ENCODE data around the gene NOX4.
"Not testable (repeated sequence)": the region's sequence is repeated elsewhere in the genome, so short reads cannot be mapped to it uniquely, and the experiment has no call there.

NOX4 gene

DNA sequence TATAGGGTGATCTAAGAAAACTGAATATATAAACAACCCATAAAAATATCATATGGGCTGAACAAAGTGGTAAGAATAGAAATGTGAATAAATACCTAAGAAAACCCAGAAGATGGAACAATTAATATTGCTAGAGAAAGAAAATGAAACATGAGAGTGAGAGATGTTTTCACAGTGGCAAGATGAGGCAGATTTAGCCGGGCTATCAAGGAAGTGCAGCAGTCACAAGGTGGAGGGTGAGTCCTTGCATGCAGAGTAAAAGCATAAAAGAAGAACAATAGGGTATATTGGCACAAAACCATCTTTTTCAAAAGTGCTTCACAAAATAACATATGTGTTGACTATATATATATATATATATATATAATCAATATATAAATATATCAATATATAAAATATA is 49.6 kb downstream of the NOX4 start:
- ChIA-PET POLR2A (no interaction called here), CTCF (no interaction called here)
- H3K4me3 ChIP-seq (ENCODE audit: low read depth, low read length) = no peak overlapping the region
- TF ChIP-seq CTCF (IDR thresholded peaks at IDR 0.05; ENCODE audit: insufficient read depth, low read length, missing control alignments) = no peak
- DNase-seq (ENCODE audit: low read depth, low spot score) = no peak

DNA sequence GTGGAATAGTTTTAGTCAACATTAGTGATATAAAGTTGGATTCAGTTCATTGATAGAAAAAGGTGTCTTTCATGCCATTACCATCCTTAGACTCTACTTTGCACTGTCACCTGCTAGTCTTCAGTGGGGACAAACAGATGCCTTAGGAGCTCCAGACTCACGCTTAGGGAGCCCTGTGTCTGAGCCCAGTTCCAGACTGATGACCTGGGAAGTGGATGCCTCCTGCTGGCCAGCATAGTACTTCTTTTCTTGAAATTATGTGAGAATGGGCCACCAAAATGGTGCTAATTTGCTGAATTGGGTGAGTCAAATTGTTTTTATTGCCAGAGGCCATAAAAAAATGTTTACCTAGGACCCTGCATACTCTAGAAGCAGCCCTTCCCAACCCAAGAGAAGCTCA is 53.9 kb downstream of the NOX4 start:
- DNase-seq (ENCODE audit: low read depth, low spot score) = no peak
- H3K4me3 ChIP-seq (ENCODE audit: low read depth, low read length) = no peak overlapping the region
- ChIA-PET CTCF (interaction anchor here (1.4 kb wide), 1 partner anchor 11 kb away, joined by 4 read pairs; no protein-coding TSS in a partner anchor), POLR2A (no interaction called here)
- TF ChIP-seq CTCF (IDR thresholded peaks at IDR 0.05; ENCODE audit: insufficient read depth, low read length, missing control alignments) = no peak

GRCh38 chr11:89436071-89436470 is 55.1 kb downstream of the NOX4 start:
- TF ChIP-seq CTCF (IDR thresholded peaks at IDR 0.05; ENCODE audit: insufficient read depth, low read length, missing control alignments) = no peak
- ChIA-PET CTCF (interaction anchor here (1.0 to 1.4 kb wide), 2 partner anchors 12 to 19 kb away, joined by 3 to 4 read pairs; no protein-coding TSS in a partner anchor), POLR2A (no interaction called here)
- DNase-seq (ENCODE audit: low read depth, low spot score) = peak; percentile 47
- H3K4me3 ChIP-seq (ENCODE audit: low read depth, low read length) = no peak overlapping the region

GRCh38 chr11:89433278-89433677 is 57.9 kb downstream of the NOX4 start:
- ChIA-PET CTCF (no interaction called here), POLR2A (no interaction called here)
- TF ChIP-seq CTCF (IDR thresholded peaks at IDR 0.05; ENCODE audit: insufficient read depth, low read length, missing control alignments) = no peak
- no peak overlapping the region for H3K4me3 ChIP-seq (ENCODE audit: low read depth, low read length)
- no peak for DNase-seq (ENCODE audit: low read depth, low spot score)

GRCh38 chr11:89432182-89432581 is 59.0 kb downstream of the NOX4 start:
- CTCF ChIA-PET; DNase-seq (ENCODE audit: low read depth, low spot score); POLR2A ChIA-PET; H3K4me3 ChIP-seq (ENCODE audit: low read depth, low read length): not testable (repeated sequence)

GRCh38 chr11:89426501-89426900 is 64.7 kb downstream of the NOX4 start:
- H3K4me3 ChIP-seq (ENCODE audit: low read depth, low read length); CTCF ChIA-PET; DNase-seq (ENCODE audit: low read depth, low spot score); POLR2A ChIA-PET: not testable (repeated sequence)

DNA sequence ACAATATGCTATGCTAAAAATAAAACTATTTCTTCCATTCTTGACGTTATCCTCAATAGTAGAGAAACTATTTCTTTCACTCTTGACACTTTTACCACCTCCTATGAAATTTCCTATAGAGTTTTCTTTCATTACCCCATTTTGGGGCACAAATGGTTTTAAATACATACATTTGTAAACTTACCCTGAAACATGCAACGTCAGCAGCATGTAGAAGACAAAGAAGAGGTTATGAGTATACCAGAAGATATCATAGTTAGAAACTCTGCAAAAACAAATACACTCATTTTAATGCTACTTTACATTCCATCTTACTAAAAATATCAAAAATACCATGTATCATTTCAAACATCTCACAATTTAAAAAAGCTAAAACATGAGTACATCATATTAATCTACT is 69.5 kb downstream of the NOX4 start:
- no peak for DNase-seq (ENCODE audit: low read depth, low spot score)
- no peak overlapping the region for H3K4me3 ChIP-seq (ENCODE audit: low read depth, low read length)
- ChIA-PET CTCF (no interaction called here), POLR2A (no interaction called here)
- TF ChIP-seq CTCF (IDR thresholded peaks at IDR 0.05; ENCODE audit: insufficient read depth, low read length, missing control alignments) = no peak

GRCh38 chr11:89420981-89421380 is 70.2 kb downstream of the NOX4 start:
- no peak for DNase-seq (ENCODE audit: low read depth, low spot score)
- no peak overlapping the region for H3K4me3 ChIP-seq (ENCODE audit: low read depth, low read length)
- POLR2A ChIA-PET = no interaction called here
- CTCF ChIA-PET = no interaction called here
- no peak for TF ChIP-seq CTCF (IDR thresholded peaks at IDR 0.05; ENCODE audit: insufficient read depth, low read length, missing control alignments)

Measured in AG04449 (cell line).